ENCODE data around the gene ZNF341.

The ZNF341 gene

GRCh38 chr20:33810259-33810658, 78.5 kb downstream of the ZNF341 start:
- H3K4me3 ChIP-seq (ENCODE audit: low read length), result no peak overlapping the region
- no peak for DNase-seq (ENCODE audit: low read depth)
- TF ChIP-seq, protein P1, sequence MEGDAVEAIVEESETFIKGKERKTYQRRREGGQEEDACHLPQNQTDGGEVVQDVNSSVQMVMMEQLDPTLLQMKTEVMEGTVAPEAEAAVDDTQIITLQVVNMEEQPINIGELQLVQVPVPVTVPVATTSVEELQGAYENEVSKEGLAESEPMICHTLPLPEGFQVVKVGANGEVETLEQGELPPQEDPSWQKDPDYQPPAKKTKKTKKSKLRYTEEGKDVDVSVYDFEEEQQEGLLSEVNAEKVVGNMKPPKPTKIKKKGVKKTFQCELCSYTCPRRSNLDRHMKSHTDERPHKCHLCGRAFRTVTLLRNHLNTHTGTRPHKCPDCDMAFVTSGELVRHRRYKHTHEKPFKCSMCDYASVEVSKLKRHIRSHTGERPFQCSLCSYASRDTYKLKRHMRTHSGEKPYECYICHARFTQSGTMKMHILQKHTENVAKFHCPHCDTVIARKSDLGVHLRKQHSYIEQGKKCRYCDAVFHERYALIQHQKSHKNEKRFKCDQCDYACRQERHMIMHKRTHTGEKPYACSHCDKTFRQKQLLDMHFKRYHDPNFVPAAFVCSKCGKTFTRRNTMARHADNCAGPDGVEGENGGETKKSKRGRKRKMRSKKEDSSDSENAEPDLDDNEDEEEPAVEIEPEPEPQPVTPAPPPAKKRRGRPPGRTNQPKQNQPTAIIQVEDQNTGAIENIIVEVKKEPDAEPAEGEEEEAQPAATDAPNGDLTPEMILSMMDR (conservative IDR thresholded peaks at IDR 0.05; ENCODE audit: low read depth, low read length), result no peak

- TF ChIP-seq, protein P1 (conservative IDR thresholded peaks at IDR 0.05; ENCODE audit: low read depth, low read length), result no peak
- peak; percentile 92 for DNase-seq (ENCODE audit: low read depth)
- peak within 1 kb of the TSS; percentile 85 for H3K4me3 ChIP-seq (ENCODE audit: low read length)
These were observed 79.3 kb downstream of the ZNF341 start, which contains the start of gene CHMP4B for GRCh38 chr20:33810885-33811775. Gene CHMP4B, plus strand, starts transcription at chr20:33811348. Its CDS starts 121 bp downstream, at chr20:33811469.

- H3K4me3 ChIP-seq (ENCODE audit: low read length), result peak overlapping the region; percentile 85
- TF ChIP-seq, protein P1 (conservative IDR thresholded peaks at IDR 0.05; ENCODE audit: low read depth, low read length), result no peak
- no peak for DNase-seq (ENCODE audit: low read depth)
These were observed 80.0 kb downstream of the ZNF341 start for GRCh38 chr20:33811776-33812151.

GRCh38 chr20:33812152-33812849, 80.5 kb downstream of the ZNF341 start:
- TF ChIP-seq, protein P1 (conservative IDR thresholded peaks at IDR 0.05; ENCODE audit: low read depth, low read length), result no peak
- peak overlapping the region; percentile 85 for H3K4me3 ChIP-seq (ENCODE audit: low read length)
- DNase-seq (ENCODE audit: low read depth), result peak; percentile 49

DNA sequence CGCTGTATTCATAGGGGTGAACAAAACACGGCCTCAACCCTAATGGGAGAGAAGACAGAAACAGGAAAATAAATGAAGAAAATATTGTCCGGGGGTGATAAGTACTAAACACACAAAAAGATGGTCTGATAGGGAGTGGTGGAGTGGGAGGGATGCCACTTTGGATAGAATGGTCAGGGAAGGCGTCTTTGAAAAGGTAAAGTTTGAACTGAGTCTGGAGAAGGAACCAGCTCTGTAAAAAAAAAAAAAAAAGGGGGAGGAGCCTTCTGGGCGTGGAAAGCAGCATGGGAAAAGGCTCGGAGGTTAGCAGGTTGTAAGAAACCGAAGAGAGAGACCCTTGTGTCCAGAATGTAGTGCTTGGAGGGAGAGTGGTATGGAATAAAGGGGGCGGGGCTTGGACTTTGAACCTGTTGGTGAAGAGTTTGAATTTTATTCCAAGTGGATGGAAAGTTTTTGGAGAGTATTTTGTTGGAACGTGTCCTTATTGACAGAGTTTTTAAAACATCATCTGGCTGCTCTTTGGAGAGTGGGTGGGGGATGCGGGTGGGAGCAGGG, 81.2 kb downstream of the ZNF341 start:
- DNase-seq (ENCODE audit: low read depth), result no peak
- TF ChIP-seq, protein P1 (conservative IDR thresholded peaks at IDR 0.05; ENCODE audit: low read depth, low read length), result no peak
- peak overlapping the region; percentile 85 for H3K4me3 ChIP-seq (ENCODE audit: low read length)

DNA sequence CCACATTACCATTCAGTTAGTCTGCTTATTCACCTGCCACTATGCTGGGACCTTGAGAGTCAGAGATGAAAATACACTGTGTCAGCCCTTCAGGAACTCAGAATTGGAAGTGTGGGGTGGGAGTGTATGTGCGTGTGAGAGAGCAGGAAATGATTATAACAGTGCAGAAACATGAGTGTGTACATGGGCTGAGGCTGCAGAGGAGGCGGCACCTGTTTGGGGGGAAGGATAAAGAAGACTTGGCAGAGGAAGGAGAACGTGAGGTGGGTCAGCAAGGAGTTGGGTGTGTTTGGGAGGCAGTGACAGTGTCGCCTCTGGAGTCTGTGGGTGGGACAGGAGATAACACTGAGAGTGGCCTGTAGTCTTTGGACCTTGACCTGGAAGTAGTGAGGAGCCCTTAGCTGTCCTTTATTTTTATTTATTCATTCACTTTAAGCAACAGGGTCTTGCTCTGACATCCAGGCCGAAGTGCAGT, 82.5 kb downstream of the ZNF341 start:
- no peak for DNase-seq (ENCODE audit: low read depth)
- H3K4me3 ChIP-seq (ENCODE audit: low read length), result no peak overlapping the region
- TF ChIP-seq, protein P1 (conservative IDR thresholded peaks at IDR 0.05; ENCODE audit: low read depth, low read length), result no peak
